ENCODE results near the gene INHBA.

DNA sequence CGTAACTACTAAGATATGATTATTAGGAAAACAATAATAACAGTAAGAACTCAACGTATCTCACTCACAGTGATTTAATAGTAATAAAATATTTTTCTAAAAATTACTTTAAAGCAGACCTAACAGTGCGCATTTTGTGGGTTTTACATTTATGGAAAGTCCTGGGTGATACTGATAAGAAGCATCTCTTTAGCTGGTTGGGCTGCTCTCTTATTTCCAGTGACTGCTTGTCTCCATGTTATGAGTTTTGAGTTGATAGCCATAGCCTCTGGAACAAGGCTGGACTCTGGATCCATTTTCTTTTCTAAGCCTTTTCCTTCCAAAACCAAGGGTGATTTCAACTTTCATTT lies 29.5 kb upstream of the INHBA start:
- TF ChIP-seq SUZ12 (IDR thresholded peaks at IDR 0.05; ENCODE audit: extremely low read depth, insufficient read depth, insufficient read length) (no peak), ZNF274 (IDR thresholded peaks at IDR 0.05; ENCODE audit: low read depth, low read length) (no peak)
